Loucy (cell line): ENCODE results near the gene ARFIP1.

Experiments used
- EZH2phosphoT487 ChIP-seq: fragments of 200-600 bp; IDR thresholded peaks from 2 replicates; pipeline ENCODE4 v1.6.1; 2018; ENCODE audit warnings: antibody characterized with exemption, mild to moderate bottlenecking, moderate library complexity, borderline replicate concordance
- TF ChIP-seq, protein P1 (sequence below): fragments of 200-600 bp; sonication (generic); conservative IDR thresholded peaks from 2 replicates; pipeline ENCODE4 v1.5.1; 2014; ENCODE audit warnings: mild to moderate bottlenecking, antibody characterized with exemption, low read length

DNA sequence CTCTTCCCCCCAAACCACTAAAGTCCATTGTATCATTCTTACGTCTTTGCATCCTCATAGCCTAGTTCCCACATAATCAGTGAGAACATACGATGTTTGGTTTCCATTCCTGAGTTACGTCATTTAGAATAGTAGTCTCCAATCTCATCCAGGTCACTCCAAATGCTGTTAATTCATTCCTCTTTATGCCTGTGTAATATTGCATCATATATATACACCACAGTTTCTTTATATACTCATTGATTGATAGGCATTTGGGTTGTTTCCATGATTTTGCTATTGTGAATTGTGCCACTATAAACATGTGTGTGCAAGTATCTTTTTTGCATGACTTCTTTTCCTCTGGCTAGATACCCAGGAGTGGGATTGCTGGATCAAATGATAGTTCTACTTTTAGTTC lies 57.2 kb downstream of the ARFIP1 start:
- TF ChIP-seq, protein P1, sequence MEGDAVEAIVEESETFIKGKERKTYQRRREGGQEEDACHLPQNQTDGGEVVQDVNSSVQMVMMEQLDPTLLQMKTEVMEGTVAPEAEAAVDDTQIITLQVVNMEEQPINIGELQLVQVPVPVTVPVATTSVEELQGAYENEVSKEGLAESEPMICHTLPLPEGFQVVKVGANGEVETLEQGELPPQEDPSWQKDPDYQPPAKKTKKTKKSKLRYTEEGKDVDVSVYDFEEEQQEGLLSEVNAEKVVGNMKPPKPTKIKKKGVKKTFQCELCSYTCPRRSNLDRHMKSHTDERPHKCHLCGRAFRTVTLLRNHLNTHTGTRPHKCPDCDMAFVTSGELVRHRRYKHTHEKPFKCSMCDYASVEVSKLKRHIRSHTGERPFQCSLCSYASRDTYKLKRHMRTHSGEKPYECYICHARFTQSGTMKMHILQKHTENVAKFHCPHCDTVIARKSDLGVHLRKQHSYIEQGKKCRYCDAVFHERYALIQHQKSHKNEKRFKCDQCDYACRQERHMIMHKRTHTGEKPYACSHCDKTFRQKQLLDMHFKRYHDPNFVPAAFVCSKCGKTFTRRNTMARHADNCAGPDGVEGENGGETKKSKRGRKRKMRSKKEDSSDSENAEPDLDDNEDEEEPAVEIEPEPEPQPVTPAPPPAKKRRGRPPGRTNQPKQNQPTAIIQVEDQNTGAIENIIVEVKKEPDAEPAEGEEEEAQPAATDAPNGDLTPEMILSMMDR: no peak
- no peak for TF ChIP-seq EZH2phosphoT487
